GM21390 (cell line): ENCODE data around the gene AP1G2.
"Not testable (repeated sequence)": the region's sequence is repeated elsewhere in the genome, so short reads cannot be mapped to it uniquely, and the experiment has no call there.

ENCODE experiments used
- ATAC-seq: cut with Tn5 transposase; IDR thresholded peaks from one replicate; pipeline ENCODE4 v1.9.1; 2021; ENCODE audit not compliant: unreplicated experiment

AP1G2 gene

GRCh38 chr14:23539248-23540140, 28.1 kb downstream of the AP1G2 start:
- ATAC-seq, result no peak

DNA sequence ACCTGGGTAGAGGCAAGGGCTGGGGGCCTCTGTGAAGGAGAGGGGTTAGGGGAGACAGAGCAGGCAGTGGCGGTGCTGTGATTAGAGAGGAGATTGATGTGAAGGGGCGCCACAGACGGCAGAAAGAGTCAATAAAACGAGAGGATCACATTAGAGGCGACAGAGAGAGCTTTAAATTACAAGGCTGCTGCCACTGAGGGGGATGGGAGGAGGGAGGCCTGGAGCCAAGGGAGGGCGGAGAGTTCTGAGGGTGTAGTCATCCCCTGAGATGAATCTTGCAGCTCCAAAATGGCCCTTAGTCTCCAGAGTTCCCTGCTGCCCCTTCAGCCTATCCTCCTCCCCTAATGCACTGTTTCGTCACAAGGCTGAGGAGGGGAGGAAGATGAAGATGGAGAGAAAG, 28.8 kb downstream of the AP1G2 start:
- no peak for ATAC-seq

DNA sequence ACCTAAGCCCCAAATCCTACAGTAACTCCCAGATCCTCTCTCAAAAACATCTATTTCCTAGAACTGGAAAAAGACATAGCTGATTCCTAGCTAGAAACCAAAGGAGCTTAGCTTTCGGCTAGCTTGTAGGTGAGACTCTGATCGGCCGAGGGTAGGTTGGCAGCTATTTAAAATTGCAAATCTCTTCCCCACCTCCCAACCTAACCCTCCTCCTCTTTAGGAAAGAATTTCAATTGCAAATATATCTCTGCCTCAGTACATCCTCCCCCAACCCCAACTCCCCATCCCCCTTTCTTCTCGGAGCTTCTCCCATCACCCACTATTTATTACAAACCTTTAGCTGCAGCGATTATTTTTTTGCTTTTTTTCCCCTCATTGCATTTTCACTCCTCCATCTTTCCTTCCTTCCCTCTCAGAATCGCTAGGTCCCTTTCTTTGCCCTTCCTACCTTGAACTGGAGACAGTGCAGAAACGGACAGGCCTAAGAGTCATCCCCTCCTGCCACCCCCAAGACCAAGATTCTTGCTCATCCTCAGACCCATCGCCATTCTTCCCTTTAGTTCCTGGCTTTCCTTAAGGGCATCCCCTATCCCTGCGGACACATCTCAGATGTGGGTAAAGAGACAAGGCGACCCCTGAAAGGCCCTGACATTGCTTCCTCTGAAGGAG, 29.4 kb downstream of the AP1G2 start:
- no peak for ATAC-seq

DNA sequence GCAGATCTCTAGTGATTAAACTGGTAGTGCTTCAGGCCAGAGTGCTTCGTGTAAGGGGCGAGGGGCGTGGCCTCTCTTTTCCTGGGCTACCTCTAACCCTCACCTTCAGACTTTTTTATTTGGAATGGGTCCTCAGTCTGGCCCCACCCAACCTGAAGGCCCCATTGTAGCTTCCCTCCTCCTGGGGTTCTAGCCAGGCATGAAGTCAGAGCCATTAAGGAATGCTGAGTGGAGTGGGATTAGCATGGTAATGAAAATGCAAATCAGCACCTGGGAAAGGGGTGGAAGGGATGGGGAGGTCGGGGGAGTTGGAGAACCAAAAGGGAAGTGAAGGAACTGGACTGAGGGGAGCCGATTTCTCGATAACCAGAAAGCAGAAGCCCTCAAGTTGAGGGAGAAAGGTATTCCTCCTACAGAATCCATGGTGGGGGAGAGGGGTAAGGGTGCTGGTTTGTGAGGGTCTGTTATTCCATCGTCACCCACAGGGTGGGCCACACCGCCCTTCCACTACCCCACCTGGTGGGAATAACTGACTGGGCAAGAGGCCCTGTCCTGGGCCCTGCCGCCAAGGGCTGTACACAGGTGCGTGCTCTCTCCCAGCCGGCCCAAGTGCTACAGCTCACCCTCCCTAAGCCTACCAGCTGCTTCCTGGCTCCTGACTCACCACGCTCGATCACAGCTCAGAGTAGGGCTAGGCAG, 30.1 kb downstream of the AP1G2 start:
- ATAC-seq, result no peak

DNA sequence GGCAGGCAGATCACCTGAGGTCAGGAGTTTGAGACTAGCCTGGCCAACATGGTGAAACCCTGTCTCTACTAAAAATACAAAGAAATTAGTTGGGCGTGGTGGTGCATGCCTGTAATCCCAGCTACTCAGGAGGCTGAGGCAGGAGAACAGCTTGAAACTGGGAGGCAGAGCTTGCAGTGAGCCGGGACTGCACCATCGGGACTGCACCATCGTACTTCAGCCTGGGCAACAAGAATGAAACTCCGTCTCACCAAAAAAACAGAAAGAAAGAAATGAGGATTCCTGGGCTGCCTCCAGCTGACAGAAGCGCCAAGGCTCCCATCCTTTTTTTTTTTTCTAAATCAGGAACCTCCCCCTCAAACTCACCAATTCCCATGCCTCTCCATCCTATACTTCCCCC, 30.7 kb downstream of the AP1G2 start:
- ATAC-seq, result not testable (repeated sequence)

DNA sequence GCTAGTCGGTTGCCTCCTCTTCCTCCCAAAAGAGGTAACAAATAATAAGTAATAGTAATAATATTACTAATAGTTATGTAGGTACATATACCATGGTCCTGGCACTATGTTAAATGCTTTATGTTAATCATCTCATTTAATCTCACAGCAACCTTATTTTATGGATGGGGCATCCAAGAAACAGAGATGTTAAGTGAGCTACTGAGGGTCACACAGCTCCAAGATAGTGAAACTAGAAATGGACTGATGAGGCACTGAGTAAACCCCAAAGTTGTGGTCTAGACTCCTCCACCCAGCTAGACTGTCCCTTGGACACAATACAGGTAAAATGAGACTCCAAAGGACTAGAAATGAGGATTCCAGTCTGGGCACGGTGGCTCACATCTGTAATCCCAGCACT, 31.1 kb downstream of the AP1G2 start:
- no peak for ATAC-seq

- ATAC-seq, result no peak
Measured at GRCh38 chr14:23535943-23536342, 31.6 kb downstream of the AP1G2 start.

GRCh38 chr14:23533652-23534435, 33.7 kb downstream of the AP1G2 start:
- no peak for ATAC-seq

DNA sequence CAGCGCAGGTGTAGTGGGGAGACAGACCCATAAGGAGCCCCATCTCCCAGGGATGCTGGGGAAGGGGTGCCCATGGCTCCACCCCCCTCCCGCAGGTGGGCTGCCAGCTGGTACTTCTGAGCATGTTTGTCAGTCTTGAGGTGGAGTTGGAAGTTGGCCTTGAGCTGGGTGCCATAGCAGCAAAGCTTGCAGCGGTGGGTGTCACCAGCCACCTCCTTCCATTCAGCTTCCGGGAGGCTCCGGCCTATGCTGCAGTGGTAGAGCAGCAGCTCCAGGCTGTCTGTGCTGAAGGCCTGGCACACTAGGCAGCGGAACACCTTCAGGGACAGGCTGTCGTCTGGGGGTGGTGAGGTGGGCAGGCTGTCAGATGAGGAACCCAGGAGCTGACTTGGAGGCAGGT, 34.9 kb downstream of the AP1G2 start:
- no peak for ATAC-seq

- ATAC-seq, result no peak
Measured at GRCh38 chr14:23531391-23531790, 36.2 kb downstream of the AP1G2 start.

DNA sequence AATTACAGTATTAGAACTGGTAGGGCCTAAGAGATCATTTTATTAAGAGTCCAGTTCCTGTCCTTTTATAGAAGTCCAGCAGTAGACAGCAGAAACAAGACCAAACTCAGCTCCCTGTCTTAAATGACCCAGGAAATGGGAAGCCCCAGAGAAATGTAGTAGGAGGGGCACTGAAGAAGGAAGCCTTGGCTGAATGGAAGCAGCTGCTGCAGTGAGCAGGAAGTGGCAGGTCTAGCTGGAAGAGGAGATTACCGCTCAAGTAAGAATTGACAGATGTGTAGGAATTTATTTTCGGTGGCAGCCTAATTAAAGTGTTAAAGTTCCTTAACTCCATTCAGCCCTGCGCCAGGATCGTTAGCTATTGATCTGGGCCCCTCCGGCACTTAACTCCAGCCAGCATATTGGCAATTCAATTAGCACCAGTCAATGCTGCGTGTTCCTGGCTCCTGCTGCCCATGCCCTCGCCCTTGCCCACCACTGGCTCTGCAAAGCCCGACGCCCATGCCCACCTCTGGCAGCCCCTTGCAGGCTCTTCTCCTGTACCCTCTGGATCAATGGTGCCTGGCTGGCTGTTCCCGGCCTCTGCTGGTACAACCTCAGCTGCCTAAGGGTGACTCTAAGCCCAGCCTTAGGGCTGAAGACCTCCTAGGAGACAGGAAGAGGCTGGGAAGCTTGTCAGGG, 37.1 kb downstream of the AP1G2 start:
- no peak for ATAC-seq

GRCh38 chr14:23529016-23529415, 38.6 kb downstream of the AP1G2 start:
- ATAC-seq, result no peak

- no peak for ATAC-seq
Measured at GRCh38 chr14:23528555-23528954, 39.0 kb downstream of the AP1G2 start.

DNA sequence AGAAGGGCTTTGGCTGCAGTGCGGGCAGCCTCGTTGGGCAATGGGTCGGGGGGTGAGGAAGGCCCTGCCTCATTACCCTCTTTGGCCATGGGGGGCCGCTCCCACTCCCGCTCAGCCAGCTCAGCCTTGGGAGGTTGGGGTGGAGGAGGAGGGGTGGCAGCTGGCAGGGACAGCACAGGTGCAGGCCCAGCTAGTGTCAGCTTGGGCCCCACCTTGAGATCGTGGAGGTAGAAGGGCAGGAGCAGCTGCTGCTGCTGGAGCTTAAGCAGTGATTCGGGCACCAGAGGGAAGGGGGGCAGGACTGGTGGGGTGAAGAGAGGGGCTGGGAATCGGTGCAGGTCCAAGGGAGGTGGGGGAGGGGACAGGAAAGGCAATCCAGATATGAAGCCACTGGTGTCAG, 42.0 kb downstream of the AP1G2 start:
- no peak for ATAC-seq

DNA sequence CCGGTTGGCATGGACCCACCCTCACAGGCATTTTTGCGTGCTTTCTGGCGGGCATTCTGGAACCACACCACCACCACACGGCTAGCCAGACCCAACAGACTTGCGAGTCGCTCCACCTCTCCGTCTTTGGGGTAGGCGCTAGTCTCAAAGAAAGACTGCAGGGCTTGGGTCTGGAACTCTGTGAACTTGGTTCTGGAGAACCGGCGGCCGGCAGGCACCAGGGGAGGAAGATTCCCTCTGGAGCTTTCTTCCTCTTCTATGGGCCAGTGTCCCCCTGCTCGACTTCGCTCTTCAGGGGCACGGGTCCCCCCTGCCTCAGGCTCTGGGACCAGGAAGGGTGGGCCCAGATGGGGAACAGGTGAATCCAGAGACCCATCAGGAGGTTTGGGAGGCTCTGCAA, 42.6 kb downstream of the AP1G2 start:
- no peak for ATAC-seq

- no peak for ATAC-seq
Measured at GRCh38 chr14:23523229-23524016, 44.2 kb downstream of the AP1G2 start.

DNA sequence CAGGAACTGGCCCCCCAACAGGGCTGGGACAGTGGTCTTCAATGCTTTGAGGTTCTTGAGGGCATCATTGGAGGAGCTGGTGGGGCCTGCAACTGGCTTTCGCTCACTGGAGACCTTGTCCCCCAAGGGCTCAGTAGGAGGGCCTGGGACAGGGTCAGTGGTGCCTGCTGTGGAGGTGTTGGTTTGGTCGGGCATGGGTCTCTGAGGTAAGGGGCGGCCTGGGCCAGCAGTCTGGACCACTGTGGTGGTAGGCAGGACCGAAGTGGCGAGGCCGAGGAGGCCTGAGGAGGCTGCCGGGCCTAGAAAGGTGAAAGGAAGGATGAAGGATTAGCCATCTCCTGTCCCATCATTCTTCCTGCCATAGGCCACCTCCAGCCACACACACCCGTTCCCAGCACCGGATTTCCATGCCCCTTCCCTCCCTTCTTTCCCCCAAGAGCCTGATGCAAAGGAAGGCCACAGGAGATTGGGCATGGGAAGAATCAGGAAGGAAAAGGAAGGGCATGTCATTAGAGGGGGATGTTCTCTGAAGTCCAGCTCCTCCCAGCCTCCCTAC, 44.9 kb downstream of the AP1G2 start:
- no peak for ATAC-seq

DNA sequence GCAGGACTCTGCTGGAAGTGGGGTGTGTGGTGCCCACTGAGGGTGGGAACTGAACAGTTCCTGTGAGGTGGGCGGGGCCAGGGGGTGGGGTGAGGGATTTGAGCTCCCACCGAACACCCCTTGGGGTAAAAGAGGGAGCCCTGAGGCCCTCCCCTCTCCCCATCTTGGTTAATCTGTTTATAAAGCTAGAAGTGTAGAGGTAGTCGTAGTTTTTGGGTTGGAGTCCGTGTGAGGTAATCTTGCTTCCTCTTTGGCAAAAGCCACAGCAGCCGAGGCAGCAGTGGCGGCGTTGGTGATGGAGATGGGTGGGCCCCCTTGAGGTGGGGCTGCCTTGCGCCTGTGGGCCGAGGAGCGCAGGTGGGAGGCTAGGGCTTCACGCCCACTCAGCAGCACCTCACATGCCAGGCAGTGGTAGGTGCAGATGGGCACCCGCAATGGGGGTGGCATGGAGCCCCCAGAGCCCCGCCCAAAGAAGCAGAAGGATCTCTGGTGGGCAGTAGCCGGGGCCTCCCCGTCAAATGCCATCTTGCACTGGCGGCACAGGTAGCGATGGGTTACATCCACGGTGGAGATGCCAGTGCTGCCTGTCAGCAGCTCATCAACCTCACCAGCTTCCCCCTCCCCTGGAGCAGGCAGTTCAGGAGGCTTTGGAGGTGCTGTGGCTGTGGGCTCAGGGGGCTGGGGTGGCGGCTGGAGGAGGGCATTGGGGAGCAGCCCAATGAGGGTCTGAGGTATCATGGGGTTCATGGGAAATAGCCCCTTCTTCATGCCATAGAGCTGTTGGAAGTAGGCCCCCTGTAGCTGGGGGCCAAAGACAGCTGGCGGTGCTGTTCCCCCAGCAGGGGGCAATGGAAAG, 45.6 kb downstream of the AP1G2 start:
- ATAC-seq, result no peak
